Epithelial cell of esophagus (primary cell): Measurements from ENCODE around the gene SERINC2.

Experiments used
- DNase-seq: peaks from one replicate; pipeline ENCODE4 v3.0.0; 2010; ENCODE audit warnings: low read depth
- H3K4me3 ChIP-seq: 2 replicates; pipeline ENCODE4 v1.5.1; 2011; ENCODE audit warnings: mild to moderate bottlenecking, low read length, control low read depth
- TF ChIP-seq, protein P1 (sequence below): IDR thresholded peaks from 2 replicates; pipeline ENCODE4 v1.5.1; 2011; ENCODE audit warnings: low read depth, mild to moderate bottlenecking, low read length, control low read depth, inconsistent platforms; ENCODE audit not compliant: insufficient read depth; ENCODE audit errors: missing control alignments

SERINC2 gene

DNA sequence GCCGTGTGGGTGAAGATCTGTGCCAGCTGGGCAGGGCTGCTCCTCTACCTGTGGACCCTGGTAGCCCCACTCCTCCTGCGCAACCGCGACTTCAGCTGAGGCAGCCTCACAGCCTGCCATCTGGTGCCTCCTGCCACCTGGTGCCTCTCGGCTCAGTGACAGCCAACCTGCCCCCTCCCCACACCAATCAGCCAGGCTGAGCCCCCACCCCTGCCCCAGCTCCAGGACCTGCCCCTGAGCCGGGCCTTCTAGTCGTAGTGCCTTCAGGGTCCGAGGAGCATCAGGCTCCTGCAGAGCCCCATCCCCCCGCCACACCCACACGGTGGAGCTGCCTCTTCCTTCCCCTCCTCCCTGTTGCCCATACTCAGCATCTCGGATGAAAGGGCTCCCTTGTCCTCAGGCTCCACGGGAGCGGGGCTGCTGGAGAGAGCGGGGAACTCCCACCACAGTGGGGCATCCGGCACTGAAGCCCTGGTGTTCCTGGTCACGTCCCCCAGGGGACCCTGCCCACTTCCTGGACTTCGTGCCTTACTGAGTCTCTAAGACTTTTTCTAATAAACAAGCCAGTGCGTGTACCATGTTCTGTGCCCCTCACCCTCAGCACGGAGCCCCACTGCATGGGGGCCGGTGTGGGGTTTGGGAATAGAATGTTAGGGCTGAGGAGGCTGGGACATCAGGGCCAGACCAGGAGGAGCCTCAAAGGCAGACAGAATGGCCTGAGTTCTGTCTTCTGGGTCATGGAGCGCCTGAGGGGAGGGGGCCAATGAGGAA is 21.3 kb downstream of the SERINC2 start:
- DNase-seq = no peak
- TF ChIP-seq, protein P1, sequence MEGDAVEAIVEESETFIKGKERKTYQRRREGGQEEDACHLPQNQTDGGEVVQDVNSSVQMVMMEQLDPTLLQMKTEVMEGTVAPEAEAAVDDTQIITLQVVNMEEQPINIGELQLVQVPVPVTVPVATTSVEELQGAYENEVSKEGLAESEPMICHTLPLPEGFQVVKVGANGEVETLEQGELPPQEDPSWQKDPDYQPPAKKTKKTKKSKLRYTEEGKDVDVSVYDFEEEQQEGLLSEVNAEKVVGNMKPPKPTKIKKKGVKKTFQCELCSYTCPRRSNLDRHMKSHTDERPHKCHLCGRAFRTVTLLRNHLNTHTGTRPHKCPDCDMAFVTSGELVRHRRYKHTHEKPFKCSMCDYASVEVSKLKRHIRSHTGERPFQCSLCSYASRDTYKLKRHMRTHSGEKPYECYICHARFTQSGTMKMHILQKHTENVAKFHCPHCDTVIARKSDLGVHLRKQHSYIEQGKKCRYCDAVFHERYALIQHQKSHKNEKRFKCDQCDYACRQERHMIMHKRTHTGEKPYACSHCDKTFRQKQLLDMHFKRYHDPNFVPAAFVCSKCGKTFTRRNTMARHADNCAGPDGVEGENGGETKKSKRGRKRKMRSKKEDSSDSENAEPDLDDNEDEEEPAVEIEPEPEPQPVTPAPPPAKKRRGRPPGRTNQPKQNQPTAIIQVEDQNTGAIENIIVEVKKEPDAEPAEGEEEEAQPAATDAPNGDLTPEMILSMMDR = no peak
- no peak overlapping the region for H3K4me3 ChIP-seq

DNA sequence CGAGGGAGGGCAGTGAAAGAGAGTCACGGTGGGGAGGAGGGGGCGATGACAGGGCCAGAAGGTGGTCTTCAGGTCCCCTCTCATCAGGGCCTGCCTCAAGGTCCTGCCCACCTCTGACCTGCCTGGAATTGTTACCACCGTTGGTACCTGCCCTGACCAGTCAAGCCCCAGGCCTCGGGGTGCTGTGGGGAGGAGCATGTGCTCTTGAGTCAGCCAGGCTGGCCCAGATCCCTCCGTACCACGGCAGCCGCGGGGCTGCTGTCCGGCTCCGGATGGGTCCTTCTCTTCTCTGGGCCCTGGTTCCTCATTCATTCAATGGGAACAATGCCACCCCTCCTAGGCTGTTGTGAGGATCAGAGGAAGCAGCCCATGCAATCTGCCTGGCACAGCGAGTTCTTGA is 22.0 kb downstream of the SERINC2 start:
- TF ChIP-seq, protein P1 = no peak
- DNase-seq = peak; percentile 70
- H3K4me3 ChIP-seq = no peak overlapping the region

DNA sequence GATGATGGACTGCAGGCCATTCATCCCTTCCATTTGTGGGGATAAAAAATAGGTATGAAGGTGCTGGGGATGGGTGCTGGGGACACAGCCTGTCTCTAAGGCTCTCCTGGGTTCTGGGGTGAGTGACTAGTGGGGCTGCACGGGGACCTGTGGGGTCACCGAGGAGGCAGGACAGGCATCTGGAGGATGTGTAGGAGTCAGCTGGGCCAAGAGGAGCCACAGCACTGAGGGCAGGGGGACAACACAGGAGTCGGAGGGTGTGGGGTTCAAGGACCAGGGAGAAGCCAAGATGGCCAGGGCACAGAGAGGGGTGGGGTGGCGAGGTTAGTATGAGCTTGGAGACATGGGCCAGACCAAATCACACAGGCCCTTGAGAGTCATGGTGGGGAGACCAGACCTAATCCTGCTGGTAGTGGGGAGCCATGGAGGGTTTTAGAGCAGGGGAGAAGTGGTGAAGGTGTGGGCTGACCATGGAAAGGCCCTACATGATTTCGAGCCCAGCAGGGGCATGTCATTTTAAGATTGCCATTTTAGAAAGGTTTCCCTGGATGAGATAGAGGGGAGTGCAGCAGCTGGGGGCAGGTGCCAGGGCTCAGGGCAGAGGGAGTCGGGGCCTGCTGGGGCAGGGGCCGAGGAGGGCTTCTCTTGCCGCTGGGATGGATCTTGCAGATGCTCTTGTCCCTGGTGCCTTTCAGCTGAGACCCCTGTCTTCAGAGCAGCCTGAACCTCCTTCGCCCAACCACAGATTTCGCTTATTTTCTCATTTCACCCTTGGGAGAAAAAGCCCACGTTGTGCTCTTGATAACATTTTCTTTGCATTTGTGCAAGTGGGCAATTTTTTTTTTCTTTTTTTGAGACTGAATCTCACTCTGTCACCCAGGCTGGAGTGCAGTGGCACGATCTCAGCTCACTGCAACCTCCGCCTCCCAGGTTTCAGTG is 22.7 kb downstream of the SERINC2 start:
- TF ChIP-seq, protein P1 = no peak
- DNase-seq = no peak
- H3K4me3 ChIP-seq = no peak overlapping the region

DNA sequence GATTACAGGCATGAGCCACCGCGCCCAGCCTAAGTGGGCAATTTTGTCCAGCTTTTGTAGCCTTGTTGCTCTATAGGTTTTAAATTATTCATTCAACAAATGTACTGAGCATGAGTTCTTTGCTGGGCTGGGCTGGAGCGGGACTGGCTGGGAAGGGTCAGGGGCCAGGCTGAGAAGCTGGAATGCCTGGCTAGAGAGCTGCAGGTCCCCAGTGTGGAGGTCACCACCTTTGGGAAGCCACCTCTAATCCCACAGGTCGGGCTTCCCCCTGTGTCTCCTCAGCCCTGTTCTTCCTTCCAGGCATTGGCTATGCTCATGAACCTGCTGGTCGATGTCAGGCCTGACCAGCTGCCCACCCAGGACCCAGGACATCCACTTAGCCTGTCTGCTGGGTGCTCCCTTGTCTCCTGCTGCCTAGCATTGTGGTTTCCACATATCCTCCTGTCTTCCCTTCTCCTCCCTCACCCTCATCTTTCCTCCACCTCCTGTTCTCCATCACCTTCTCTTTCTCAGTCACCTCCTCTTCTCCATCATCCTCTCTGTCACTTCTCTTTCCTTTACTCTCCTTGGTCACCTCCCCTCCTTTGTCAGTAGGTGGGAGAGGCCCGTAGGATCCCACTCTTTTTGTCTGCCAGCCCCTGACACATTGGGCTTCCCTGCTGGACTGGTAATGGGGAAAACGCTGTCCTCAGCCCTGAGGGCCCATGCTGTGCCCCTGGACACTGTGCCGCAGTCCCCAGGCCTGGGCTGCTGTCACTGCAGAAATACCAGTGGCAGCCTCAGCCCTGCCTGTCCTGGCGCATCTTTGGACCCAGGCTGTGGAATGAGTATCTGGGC is 23.8 kb downstream of the SERINC2 start:
- DNase-seq = no peak
- TF ChIP-seq, protein P1 = no peak
- H3K4me3 ChIP-seq = no peak overlapping the region

DNA sequence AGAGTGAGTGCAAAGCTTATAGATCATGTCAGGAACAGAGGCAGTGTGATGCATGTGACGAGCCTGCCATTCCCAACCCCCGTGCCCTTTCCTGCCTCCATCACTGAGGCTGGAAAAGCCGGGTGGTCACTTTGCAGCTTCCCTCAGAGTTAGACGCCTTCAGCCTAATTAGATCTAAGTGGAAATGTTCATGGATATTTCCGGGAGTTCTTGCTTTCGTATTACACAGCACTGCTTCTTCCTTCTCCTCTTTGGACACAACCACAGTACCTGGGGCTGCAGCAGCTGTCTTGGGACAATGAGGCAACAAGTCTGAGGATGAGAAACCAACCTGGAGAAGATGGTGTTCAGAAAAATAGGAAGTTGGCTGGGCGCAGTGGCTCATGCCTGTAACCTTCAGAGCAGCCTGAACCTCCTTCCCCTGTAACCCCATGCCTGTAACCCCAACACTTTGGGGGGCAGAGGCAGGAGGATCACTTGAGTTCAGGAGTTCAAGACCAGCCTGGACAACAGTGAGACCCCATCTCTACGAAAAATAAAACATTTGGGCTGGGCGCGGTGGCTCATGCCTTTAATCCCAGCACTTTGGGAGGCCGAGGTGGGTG is 24.5 kb downstream of the SERINC2 start:
- no peak for DNase-seq
- TF ChIP-seq, protein P1 = no peak
- H3K4me3 ChIP-seq = no peak overlapping the region

DNA sequence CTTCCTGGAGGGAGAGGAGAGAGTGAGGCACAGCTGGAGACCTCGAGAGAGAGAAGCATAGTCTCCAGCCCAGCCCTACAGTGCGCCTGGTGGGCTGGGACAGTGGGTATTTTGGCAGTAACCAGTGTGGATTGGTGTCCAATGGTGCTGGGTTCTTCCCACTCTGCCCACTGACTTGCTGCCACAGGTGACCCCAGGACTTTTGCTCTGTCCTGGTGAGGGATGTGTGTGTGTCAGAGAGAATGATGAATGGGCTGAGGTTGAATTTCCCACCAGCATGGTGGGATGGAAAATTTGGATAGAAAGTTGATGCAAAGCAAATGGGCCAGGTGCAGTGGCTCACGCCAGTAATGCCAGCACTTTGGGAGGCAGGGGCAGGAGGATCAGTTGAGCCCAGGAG is 26.3 kb downstream of the SERINC2 start:
- DNase-seq = no peak
- H3K4me3 ChIP-seq = no peak overlapping the region
- TF ChIP-seq, protein P1 = no peak
